ENCODE measurements around the gene KCNQ5.
"Not testable (repeated sequence)": the region's sequence is repeated elsewhere in the genome, so short reads cannot be mapped to it uniquely, and the experiment has no call there.

Gene KCNQ5

DNA sequence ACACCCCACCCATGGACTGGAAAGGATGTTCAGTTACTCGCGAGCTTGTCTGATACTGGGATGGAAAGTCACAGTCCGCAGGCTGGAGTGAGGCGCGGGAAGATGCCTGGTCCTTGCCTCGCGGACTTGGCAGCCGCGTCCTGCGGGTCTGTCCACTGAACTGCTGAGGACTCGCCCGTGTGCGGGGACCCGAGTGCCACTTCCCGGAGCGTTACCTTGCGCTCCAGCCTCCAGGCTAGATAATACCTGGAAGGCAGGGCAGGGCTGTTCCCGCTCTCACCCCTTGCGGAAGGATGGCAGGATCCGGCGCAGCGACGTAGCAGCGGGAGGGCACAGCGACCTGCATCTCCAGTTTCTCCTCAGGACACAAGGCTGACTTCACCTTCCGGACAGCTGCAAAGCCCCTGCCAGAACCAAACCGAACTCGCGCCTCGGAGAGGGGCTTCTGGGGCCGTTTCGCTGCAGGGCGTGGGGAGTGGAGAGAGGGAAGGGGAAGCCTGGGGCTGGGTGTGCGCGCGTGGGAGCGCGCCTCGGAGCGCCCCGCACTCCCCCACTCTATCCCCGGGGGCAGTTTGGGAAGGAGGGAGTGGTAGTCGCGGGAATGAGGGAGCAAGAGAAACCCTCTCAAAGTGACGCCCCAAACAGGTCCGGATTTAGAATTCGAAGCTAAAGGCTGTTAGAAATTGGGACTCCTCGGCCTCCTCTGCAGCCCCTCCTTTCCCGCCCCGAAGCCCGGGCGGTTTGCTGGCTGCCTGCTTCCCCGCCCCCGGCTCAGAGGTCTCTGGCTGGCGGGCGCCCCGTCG lies at the start of gene KCNQ5:
TSS of gene KCNQ5 (plus strand) at position 774 of the 803 bp plus-strand sequence.
- DNase-seq, result no peak

DNA sequence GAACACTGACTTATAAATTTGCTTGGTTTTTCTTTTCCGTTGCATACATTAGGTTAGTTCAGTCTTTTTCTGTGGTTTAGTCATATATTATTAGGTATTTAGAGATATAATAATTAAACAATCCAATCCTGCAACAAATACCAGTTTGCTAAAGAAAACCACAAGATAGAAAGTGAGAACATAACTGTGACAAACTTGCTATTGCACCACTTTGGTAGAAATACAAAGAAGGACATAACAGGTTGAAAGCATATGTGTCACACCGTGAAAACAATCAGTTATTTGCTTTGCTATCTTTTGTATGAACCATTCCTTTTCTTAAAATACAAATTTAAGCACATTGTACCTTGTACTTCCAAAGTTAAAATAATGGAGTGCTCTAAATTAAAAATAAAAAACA lies 42.0 kb upstream of the KCNQ5 start:
- DNase-seq, result no peak

DNA sequence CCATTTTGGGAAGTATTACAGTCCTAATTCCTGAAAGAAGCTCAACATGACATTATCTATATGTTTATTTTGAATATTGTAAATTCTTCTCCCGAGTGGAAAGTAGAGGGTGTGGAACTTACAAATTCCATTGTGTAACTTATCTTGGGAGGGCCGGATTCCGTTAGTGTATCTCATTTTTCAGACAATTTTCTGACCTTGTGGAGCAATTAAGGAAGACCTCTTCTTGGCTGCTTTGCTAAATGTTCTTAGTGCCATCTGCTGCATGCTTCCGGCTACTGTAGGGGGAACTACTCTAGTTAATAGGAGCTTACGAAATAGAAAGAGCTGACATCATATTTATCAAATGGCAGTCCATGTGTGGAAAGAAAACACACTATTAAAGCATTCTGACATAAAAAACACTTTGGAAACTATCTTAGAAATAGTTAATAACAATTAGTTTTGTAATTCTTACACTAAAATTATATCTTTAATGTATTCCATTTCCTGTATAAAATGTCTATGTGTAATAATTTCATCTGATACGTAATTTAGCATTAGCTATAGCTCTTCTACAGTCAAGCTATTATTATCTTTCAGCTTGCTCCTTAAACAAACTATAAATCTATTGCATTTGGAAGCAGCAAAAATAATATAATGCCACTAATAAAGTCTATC lies 41.5 kb upstream of the KCNQ5 start:
- DNase-seq, result no peak

DNA sequence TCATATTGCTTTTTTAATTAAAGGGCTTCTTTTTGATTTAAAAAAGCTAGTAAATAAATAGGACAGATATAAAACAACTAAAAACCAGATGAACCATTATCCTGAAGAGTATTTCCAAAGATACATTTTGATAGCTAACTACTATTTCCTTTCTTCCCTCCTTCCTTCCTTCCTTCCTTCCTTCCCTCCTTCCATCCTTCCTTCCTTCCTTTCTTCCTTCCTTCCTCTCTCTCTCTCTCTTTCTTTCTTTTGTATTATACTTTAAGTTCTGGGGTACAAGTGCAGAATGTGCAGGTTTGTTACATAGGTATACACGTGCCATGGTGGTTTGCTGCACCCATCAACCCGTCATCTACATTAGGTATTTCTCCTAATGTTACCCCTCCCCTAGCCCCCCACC lies 40.9 kb upstream of the KCNQ5 start:
- not testable (repeated sequence) for DNase-seq

DNA sequence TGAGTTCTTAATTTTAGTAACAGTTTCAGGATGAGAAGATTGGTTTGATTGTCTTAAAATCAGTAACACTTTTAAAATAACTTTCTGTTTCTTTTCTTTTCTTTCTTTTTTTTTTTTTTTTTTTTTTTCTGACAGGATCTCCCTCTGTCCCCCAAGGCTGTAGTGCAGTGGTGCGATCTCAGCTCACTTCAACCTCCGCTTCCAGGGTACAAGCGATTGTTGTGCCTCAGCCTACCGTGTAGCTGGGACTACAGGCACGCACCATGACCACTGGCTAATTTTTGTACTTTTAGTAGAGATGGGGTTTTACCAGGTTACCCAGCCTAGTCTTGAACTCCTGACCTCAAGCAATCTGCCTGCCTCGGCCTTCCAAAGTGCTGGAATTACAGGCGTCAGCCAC lies 33.7 kb upstream of the KCNQ5 start:
- no peak for DNase-seq

DNA sequence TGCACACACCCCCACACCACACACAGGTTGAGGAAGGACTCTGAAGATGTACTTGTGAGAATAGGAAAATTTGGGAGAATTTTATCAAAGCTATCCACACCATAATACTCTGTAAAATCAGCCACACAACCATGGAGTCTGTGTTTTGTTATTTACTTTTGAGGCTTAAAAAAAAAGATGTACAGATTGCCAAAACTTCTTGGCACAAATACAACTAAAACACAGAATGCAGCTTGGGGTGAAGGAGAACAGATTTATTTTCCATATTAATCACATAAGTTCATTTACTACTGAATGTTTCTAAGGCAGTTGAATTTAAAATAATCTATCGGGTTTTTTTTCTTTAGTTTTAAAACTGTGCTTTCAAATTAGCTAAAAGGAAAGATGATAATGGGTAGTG lies 32.8 kb upstream of the KCNQ5 start:
- DNase-seq, result no peak

DNA sequence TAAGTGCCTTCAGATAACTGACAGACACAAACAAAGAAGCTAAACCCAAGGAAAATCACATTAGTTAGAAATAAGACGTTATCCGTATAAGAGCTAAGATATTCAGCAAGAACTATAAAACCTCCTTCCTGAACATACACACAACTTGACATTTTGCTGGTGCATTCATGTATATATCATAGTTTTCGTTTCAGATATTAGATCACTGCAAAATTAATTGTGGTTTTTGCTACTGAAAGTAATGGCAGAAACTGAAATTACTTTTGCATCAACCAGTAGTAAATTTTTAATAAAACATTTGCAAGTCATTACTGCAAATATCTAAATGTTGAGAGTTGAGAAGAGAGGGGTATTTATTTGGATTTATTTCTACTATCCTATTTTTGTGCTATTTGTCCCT lies 26.1 kb upstream of the KCNQ5 start:
- no peak for DNase-seq

DNA sequence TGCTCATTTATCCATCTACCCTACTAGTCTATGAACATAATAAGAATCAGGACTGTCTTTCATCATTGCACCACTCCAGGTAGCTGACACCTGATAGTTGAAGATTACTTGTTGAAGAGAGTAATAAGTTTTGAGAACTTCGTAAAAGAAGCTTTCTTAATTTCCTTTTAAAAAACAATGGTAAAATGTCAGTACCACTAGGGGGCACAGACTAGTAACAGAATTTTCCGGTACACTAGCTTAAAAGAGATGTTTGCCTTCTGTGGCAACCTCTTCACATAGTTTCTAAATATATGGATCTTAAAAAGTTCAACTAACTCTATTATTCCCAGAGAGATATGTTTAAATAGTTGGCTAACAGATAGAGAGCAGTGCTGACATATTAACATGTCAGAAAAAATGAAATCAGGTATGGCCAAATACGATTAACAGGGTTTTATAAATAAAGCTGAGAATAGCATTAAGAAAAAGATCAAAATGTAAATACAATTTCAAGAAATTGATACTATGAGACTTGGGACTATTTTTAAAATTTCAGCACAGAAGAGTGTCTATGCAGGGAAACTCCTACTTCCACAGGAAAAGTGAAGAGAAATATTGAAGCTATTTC lies 5.4 kb upstream of the KCNQ5 start:
- DNase-seq, result no peak

DNA sequence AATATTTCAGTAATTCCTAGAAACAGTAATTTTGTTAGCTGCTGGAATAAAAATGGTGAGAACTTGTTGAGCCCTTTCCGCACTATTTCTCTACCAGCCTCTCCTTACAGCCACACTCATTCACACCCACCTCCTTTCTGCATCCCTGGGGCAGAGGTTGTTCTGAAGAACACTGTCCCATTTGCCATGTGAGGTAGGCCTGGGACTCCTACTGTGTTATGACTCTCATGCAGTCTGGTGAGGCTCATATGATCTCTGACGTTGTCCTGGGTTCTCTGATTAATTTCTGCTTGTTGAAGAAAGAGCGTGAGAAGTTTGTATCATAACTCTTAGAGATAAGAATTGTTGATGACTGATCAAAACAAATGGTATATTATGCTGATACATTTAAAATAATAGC lies 4.1 kb upstream of the KCNQ5 start:
- no peak for DNase-seq

DNA sequence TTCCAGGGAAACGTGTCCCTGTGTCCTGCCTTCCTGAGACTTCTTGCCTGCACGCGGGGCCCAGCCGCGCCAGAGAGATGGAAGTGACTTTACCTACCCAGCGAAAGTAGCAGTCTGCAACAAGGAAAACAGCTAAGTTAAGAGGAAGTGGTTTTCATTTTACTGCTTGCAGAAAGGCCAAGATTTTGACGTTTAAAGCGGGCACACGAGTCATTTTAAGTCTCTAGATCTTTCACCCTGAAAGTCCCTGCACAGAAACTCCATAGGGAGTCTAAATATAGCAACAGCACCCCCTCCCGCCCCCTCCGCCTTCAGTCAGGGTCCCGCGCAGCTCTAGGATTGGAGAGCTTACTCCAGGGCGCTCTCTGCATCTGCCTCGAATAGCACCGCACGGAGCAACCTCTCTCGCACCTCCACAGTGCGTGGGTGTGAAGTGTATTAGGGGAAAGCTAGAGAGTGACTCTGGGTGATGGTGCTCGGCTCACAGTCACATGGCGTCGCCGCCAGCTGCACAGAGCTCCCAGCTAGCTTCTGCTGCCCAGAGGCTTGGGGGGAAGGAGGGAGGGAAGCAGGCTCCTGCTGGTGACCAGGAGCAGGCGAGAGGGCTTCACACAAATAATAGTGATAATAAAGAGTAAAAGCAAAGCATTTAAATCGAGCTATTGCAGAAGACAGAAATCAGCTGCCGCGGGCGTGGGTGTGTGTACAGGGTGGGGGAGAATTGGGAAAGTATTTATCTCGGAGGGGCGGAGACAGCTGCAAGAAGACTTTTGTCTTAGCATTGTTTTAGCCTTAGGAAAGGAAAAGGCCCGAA lies 1.8 kb upstream of the KCNQ5 start:
- DNase-seq, result no peak

DNA sequence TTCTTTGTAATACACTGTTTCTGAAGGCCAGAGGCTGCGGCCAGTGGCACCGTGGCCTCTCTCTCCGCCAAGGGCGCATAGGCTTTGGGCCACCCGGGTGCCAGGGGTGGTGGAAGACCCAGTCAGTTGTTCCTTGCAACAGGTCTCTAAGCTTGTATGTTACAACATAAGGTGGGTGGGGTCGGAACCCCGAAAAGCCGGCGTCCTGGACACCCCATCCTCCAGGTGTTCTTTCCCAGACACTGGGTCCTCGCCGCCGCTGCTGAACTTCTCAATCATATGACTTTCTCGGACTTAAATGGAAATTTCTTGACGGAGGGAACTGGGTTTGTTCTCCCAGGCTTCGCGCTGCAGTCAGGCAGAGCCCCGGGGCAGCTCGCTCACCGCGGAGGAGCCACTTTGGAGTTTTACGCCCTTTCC lies 983 bp upstream of the KCNQ5 start:
- DNase-seq, result no peak

DNA sequence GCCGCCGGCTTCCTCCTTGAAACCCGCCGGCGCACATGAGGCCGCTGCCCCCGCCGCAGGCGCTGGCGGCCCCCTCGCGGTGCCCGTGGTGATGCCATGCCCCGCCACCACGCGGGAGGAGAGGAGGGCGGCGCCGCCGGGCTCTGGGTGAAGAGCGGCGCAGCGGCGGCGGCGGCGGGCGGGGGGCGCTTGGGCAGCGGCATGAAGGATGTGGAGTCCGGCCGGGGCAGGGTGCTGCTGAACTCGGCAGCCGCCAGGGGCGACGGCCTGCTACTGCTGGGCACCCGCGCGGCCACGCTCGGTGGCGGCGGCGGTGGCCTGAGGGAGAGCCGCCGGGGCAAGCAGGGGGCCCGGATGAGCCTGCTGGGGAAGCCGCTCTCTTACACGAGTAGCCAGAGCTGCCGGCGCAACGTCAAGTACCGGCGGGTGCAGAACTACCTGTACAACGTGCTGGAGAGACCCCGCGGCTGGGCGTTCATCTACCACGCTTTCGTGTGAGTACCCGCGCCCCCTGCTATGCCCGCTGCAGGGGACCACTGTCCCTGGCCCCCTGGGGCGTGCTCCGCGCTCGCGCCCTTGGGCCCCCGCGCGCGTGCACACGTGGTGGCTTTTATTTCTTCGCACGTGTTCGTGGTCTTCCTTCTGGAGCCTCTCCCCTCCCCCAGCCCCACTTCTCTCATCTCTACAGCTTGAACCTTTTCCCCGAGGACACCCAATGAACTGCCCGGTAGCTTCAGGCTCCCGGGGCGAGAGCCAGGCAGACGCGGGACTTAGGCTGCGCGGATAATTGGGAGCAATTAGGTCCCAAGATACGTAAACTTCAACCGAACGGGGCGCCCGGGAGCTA lies 453 bp downstream of the KCNQ5 start:
- DNase-seq, result no peak

DNA sequence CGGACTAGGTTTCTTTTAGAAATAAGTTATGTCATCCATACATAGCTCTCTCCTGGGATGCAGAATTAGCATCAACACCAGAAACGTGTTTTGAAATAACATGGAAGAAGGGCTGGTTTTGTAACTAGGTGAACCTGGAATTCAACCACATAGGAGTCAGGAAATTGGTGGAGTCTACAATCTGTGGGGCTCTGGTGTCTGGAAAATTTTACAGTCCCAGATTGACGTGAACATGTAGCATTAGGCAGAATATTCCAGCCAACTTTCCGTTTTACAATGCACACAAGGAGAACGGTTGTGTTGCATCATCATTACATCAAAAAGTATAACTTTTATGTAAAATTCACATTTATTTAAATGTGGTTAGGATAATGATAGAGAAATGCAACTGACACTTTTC lies 1.9 kb downstream of the KCNQ5 start:
- no peak for DNase-seq

DNA sequence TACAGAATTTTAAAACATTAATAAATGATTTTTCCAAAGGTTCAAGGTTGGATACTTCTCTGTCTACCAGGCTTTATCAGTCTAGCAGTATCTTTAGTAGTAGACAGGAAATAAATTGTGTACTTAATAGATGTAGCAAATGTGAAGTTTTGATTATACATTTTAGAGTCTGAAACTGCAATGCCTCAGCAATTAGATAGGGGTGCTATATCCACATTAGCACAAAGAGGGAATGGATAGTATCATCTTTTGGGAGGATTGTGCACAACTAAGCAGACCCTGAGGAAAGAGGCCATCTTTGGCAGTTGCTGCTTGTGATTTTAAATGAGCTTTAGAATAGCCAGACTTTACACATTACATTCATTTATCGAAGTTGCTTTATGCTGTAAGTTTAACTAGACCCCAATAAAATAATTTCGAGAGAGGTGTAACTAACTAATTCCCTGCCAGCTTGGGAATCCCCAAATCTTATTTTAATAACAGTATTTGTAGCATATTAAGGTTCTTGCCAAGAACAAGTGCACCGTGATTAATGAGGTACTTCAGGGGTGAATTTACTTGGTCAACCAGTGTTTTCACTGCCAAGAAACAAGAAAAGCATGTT lies 2.8 kb downstream of the KCNQ5 start:
- no peak for DNase-seq

DNA sequence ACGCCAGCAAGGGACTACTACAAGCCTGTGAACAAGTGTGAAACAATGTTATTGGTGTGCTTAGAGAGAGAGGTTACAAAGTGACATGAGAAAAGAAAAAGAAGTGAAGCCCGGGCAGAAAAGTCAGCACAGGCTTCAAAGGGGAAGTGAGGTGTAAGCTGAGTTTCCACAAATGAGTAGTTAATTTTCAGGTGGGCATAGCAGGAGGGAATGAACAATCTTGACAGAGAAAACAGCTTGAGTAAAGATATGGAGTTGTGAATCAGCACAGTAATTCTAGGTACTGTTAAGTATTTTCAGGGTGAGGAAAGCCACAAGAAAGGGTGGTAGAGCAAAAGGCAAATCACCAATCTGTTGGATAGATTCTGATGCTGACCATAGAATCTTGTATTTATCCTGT lies 4.3 kb downstream of the KCNQ5 start:
- no peak for DNase-seq

DNA sequence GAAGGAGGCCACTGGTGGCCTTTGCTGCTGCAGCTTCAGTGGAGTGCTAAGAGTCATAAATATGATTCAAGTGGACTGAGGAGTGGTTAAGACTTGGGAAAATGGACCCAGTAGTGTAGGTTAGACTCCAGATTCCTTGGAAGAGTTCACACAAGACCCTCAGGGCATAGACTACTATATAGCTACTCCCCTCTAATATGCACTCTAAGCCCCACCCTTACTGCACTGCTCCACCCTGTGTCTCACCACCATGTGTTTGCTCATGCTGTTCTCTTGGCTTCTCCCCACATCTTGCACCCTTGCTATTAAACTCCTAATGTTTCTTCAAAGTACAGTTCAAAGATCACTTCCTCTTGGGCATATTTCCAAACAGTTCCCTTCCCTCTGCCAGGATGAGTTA lies 5.7 kb downstream of the KCNQ5 start:
- DNase-seq, result no peak

DNA sequence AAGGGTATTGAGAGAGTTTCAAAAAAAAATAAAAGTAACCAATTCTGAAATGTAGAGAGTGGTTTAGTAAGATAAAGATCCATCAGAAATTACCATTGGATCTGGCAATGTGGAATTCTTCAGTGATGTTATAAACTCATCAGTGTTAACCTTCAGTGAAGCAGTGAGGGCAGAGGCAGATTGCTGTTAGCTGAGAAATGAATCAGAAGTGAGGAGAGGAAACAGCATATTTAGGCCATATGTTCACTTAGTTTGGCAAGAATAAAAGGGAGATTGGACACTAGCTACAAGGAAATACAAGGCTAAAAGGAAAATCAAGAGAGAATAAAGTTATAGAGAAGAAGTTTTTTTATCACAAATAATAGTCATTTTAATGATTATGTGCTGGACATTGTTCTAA lies 9.6 kb downstream of the KCNQ5 start:
- no peak for DNase-seq

DNA sequence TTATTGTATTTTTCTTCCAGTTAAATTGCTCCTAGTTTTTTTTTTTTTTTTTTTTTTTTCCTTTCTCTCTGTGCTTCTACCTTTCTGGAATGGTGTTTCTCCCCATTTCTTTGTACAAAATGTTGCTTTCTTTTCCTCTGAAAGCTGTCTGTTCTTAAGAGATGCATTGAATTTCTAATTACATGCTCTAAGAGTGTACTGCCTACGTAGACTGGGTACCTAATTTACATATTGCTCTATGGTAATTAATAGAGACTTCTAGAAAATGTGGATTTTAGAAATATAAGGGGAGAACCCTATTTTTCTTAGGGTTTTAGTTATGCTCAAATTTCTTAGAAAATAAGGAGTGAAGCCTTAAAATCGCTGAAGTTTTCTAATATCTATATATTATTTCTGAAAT lies 13.8 kb downstream of the KCNQ5 start:
- DNase-seq, result no peak

DNA sequence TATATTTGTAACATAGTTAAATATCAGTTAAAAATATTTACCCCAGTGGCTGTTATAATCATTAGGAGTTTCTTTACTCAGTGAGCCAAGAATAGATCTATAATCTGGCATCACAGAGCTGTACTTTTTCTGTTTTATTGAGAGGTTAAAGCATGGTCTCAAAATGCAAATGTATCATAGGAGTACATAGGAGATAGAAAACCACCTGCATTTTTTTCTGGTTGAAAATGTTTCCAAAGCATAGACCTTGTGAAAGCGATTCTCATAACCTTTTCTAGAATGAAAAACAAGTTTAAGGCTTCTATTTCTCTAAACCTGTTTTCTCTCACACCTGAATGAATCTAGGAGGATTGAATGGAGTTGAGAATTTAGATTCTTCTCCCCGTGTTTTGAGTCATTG lies 14.4 kb downstream of the KCNQ5 start:
- DNase-seq, result no peak

DNA sequence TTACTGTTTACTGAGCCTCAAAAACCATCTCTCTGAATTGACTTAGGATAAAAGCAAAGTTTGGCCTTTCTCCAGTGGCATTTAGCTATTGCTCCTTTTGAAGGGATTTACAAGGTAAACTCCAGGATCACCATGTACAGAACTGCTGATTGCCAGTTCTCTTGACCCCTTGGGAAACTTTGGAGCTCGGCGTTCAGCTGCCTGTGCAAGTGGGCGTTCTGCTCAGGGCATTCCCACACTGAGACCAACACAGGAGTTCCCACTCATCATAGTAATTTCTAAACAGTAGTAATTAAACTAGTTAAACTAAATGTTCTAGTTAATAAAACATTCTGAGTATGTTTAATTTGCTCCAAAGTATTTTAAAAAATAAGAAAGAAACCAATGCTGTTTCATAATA lies 14.9 kb downstream of the KCNQ5 start:
- DNase-seq, result no peak

DNA sequence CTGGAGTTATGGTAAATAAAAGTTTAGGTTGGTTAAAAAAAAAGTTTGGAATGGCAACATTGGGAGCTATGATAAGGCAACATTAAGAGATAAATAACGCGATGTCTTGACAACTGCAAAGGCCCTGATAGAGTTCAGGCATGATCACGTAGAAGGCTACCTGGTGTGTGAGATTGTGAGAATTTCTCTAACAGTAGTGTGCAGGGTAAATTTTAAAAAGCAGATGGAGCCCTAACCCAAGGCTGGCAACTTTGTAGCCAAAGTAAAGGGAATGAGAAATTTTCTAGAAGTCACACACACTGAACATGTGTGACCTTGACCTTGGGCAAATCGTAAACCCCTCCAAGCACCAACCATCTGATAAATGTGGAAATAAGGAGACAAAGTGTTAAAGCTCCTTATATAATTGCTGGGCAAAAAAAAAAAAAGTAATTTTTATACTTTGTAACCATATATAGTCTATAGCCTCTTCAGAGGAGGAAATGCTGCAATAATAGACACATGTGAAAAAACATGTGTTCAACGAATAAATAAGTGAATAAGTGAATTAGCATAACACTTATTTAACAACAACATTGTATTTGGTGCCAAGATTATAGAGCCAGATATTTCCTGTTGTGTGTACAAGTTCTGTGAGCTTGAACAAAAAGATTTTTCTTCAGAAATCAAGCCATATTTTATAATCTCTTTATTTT lies 18.2 kb downstream of the KCNQ5 start:
- no peak for DNase-seq

DNA sequence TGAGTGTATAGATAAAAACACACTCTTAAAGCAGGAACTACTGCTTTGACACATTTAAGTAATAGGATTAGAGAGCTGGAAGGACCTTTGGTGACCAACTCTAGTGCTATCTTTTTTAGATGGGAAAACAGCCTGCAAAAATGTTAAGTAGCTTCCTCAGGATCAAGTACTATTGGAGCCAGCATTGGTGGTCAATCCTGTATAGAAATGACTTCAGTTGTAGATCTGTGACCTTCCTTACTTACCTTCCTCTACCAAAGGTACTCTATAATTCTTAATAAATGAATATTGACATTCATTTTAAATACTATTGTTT lies 18.7 kb downstream of the KCNQ5 start:
- DNase-seq, result no peak

Measured in cortex of kidney (tissue), 1 donor.